ENCODE data around the gene ENOSF1.
"Not testable (repeated sequence)": the region's sequence is repeated elsewhere in the genome, so short reads cannot be mapped to it uniquely, and the experiment has no call there.

Gene ENOSF1

GRCh38 chr18:706405-706804 lies 6.0 kb downstream of the ENOSF1 start:
- DNase-seq: no peak

GRCh38 chr18:703213-703967 lies 9.0 kb downstream of the ENOSF1 start:
- no peak for DNase-seq

GRCh38 chr18:697800-698199 lies 14.6 kb downstream of the ENOSF1 start:
- no peak for DNase-seq

GRCh38 chr18:697012-697411 lies 15.4 kb downstream of the ENOSF1 start:
- no peak for DNase-seq

- DNase-seq: no peak
Observed at GRCh38 chr18:693466-694187, 18.8 kb downstream of the ENOSF1 start.

- no peak for DNase-seq
Observed at GRCh38 chr18:692824-693223, 19.6 kb downstream of the ENOSF1 start.

- no peak for DNase-seq
Observed at GRCh38 chr18:688323-688722, 24.1 kb downstream of the ENOSF1 start.

- DNase-seq: no peak
Observed at GRCh38 chr18:686339-687111, 25.9 kb downstream of the ENOSF1 start.

- DNase-seq: no peak
Observed at GRCh38 chr18:685438-685837, 27.0 kb downstream of the ENOSF1 start.

- DNase-seq: no peak
Observed at GRCh38 chr18:683531-683930, 28.9 kb downstream of the ENOSF1 start.

GRCh38 chr18:682833-683232 lies 29.6 kb downstream of the ENOSF1 start:
- no peak for DNase-seq

GRCh38 chr18:682416-682815 lies 30.0 kb downstream of the ENOSF1 start:
- not testable (repeated sequence) for DNase-seq

- DNase-seq: no peak
Observed at GRCh38 chr18:681985-682384, 30.4 kb downstream of the ENOSF1 start.

- DNase-seq: no peak
Observed at GRCh38 chr18:680392-680791, 32.0 kb downstream of the ENOSF1 start.

- DNase-seq: no peak
Observed at GRCh38 chr18:679516-679915, 32.9 kb downstream of the ENOSF1 start.

- no peak for DNase-seq
Observed at GRCh38 chr18:678482-679182, 33.8 kb downstream of the ENOSF1 start.

GRCh38 chr18:677951-678381 lies 34.5 kb downstream of the ENOSF1 start:
- no peak for DNase-seq

- DNase-seq: no peak
Observed at GRCh38 chr18:677145-677544, 35.3 kb downstream of the ENOSF1 start.

GRCh38 chr18:676736-677135 lies 35.7 kb downstream of the ENOSF1 start:
- no peak for DNase-seq

GRCh38 chr18:676069-676468 lies 36.4 kb downstream of the ENOSF1 start:
- no peak for DNase-seq

GRCh38 chr18:675307-675706 lies 37.1 kb downstream of the ENOSF1 start:
- no peak for DNase-seq

- DNase-seq: no peak
Observed at GRCh38 chr18:673769-674168, 38.7 kb downstream of the ENOSF1 start.

- no peak for DNase-seq
Observed at GRCh38 chr18:673317-673716, 39.1 kb downstream of the ENOSF1 start.

All from 8988T (cell line).